Measurements from ENCODE around the gene MSRB2. TPM values are rescaled to one million over a fixed set of nuclear protein-coding genes. Genes with fewer than 3 reads are reported as not detected.

MSRB2 gene
- total RNA-seq, 6 experiments from 2014 or later, result 15.3 to 40.2 (median 31.7) TPM

DNA sequence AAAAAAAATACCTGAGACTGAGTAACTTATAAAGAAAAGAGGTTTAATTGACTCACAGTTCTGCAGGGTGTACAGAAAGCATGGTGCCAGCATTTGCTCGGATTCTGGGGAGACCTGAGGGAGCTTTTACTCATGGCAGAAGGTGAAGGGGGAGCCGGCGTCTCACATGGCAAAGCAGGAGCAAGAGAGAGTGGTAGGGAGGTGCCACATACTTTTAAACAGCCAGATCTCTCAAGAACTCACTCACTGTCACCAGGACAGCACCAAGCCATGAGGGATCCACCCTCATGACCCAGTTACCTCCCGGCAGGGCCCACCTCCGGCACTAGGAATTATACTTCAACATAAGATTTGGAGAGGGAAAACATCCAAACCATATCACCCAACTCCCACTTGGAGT lies 25.8 kb downstream of the MSRB2 start:
- TF ChIP-seq POLR2A (IDR thresholded peaks at IDR 0.05), result no peak
- TF ChIP-seq, protein P1, sequence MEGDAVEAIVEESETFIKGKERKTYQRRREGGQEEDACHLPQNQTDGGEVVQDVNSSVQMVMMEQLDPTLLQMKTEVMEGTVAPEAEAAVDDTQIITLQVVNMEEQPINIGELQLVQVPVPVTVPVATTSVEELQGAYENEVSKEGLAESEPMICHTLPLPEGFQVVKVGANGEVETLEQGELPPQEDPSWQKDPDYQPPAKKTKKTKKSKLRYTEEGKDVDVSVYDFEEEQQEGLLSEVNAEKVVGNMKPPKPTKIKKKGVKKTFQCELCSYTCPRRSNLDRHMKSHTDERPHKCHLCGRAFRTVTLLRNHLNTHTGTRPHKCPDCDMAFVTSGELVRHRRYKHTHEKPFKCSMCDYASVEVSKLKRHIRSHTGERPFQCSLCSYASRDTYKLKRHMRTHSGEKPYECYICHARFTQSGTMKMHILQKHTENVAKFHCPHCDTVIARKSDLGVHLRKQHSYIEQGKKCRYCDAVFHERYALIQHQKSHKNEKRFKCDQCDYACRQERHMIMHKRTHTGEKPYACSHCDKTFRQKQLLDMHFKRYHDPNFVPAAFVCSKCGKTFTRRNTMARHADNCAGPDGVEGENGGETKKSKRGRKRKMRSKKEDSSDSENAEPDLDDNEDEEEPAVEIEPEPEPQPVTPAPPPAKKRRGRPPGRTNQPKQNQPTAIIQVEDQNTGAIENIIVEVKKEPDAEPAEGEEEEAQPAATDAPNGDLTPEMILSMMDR (IDR thresholded peaks at IDR 0.05), result no peak
- intact Hi-C loops (cut with DNase I), result no loop called here
- Histone ChIP-seq H3K4me3 (no peak overlapping the region), H3K27ac (no peak overlapping the region), H3K4me1 (no peaks in the 10 kb centered on the region), H3K36me3 (peaks cover 0 to 35% (median 9%) of the 10 kb centered on the region in 4 donors), H3K9me3 (no peaks in the 10 kb centered on the region), H3K27me3 (no peaks in the 10 kb centered on the region)
- WGBS (ENCODE audit: insufficient coverage, low coverage, low lambda C conversion rate, missing lambda C conversion rate), result 89% methylated on average over 1 of the region's 5 CpGs
- no peak for ATAC-seq
- DNase-seq, result no peak

- 79% methylated on average over 4 of the region's 4 CpGs for WGBS (ENCODE audit: insufficient coverage, low coverage, low lambda C conversion rate, missing lambda C conversion rate)
- Histone ChIP-seq H3K27ac (no peak overlapping the region), H3K4me1 (no peaks in the 10 kb centered on the region), H3K4me3 (no peak overlapping the region), H3K9me3 (no peaks in the 10 kb centered on the region), H3K36me3 (no peaks in the 10 kb centered on the region), H3K27me3 (no peaks in the 10 kb centered on the region)
- intact Hi-C loops (cut with DNase I), result no loop called here
- no peak for DNase-seq
- TF ChIP-seq, protein P1 (IDR thresholded peaks at IDR 0.05), result no peak
- no peak for TF ChIP-seq POLR2A (IDR thresholded peaks at IDR 0.05)
- no peak for ATAC-seq
Observed at GRCh38 chr10:23136462-23136861, 41.1 kb downstream of the MSRB2 start.

GRCh38 chr10:23139677-23140076 lies 44.3 kb downstream of the MSRB2 start:
- Histone ChIP-seq H3K4me1 (no peaks in the 10 kb centered on the region), H3K9me3 (no peaks in the 10 kb centered on the region), H3K36me3 (no peaks in the 10 kb centered on the region), H3K27ac (no peak overlapping the region), H3K27me3 (no peaks in the 10 kb centered on the region), H3K4me3 (no peak overlapping the region)
- WGBS (ENCODE audit: insufficient coverage, low coverage, low lambda C conversion rate, missing lambda C conversion rate), result 63% methylated on average over 1 of the region's 1 CpG
- ATAC-seq (no peak), DNase-seq (no peak)
- intact Hi-C loops (cut with DNase I), result no loop called here
- TF ChIP-seq, protein P1 (IDR thresholded peaks at IDR 0.05), result no peak
- TF ChIP-seq POLR2A (IDR thresholded peaks at IDR 0.05), result no peak

GRCh38 chr10:23141995-23142394 lies 46.6 kb downstream of the MSRB2 start:
- TF ChIP-seq, protein P1 (IDR thresholded peaks at IDR 0.05), result no peak
- no peak for TF ChIP-seq POLR2A (IDR thresholded peaks at IDR 0.05)
- WGBS (ENCODE audit: insufficient coverage, low coverage, low lambda C conversion rate, missing lambda C conversion rate), result 71% methylated on average over 4 of the region's 4 CpGs
- no peaks in the 10 kb centered on the region for H3K36me3 ChIP-seq

GRCh38 chr10:23146258-23146657 lies 50.9 kb downstream of the MSRB2 start:
- no peak for ATAC-seq
- DNase-seq, result no peak
- 74% methylated on average over 3 of the region's 9 CpGs for WGBS (ENCODE audit: insufficient coverage, low coverage, low lambda C conversion rate, missing lambda C conversion rate)
- intact Hi-C loops (cut with DNase I), result no loop called here
- Histone ChIP-seq H3K9me3 (no peaks in the 10 kb centered on the region), H3K27me3 (no peaks in the 10 kb centered on the region), H3K27ac (no peak overlapping the region), H3K36me3 (no peaks in the 10 kb centered on the region), H3K4me3 (no peak overlapping the region), H3K4me1 (no peaks in the 10 kb centered on the region)
- TF ChIP-seq POLR2A (IDR thresholded peaks at IDR 0.05), result no peak
- TF ChIP-seq, protein P1 (IDR thresholded peaks at IDR 0.05), result no peak

More at GRCh38 chr10:23141995-23142394, 46.6 kb downstream of the MSRB2 start:
- no peaks in the 10 kb centered on the region for H3K4me1 ChIP-seq
- no peak for DNase-seq
- H3K4me3 ChIP-seq, result no peak overlapping the region
- no peaks in the 10 kb centered on the region for H3K9me3 ChIP-seq
- intact Hi-C loops (cut with DNase I), result no loop called here
- no peak overlapping the region for H3K27ac ChIP-seq
- no peaks in the 10 kb centered on the region for H3K27me3 ChIP-seq
- ATAC-seq, result no peak
